H1 (cell line): ENCODE results near the gene GMPR. TPM values are rescaled to one million over a fixed set of nuclear protein-coding genes. Genes with fewer than 3 reads are reported as not detected.

Source experiments
- CTCF ChIA-PET: fragments of 300-600 bp; sonication (Branson Sonifier 250); formaldehyde crosslinking; loops from one replicate; lab custom pipeline; 2021; ENCODE audit not compliant: partially characterized antibody; lab: Charles Lee
- POLR2A ChIA-PET: fragments of 300-600 bp; sonication (Branson Sonifier 250); formaldehyde crosslinking; loops from one replicate; lab custom pipeline; 2021; ENCODE audit warnings: inconsistent platforms; ENCODE audit not compliant: partially characterized antibody; lab: Charles Lee
- DNase-seq, 2 experiments: peaks; one replicate each; pipeline versions ENCODE4 v3.0.0 to v3.0.0-alpha.2; 2010 to 2022; ENCODE audit warnings: low spot score in 2 of 2, low read depth in 1 of 2, mixed read lengths in 1 of 2
- FAIRE-seq: peaks from 2 replicates; lab custom pipeline; 2011; peaks lifted over from hg19 to GRCh38; lab: Jason Lieb, UNC
- H2AFZ ChIP-seq: 2 replicates; pipeline ENCODE4 v1.8.1; 2012; ENCODE audit warnings: low read length, inconsistent platforms
- H2AK5ac ChIP-seq: 2 replicates; pipeline ENCODE4 v1.6.1; 2013; ENCODE audit warnings: low read depth, low read length
- H2BK120ac ChIP-seq: replicated peaks from 2 replicates; pipeline ENCODE3; 2013; ENCODE audit warnings: low read depth, low read length, inconsistent platforms
- H2BK12ac ChIP-seq: 2 replicates; pipeline ENCODE4 v1.6.1; 2013; ENCODE audit warnings: low read depth, low read length
- H2BK15ac ChIP-seq: 2 replicates; pipeline ENCODE4 v1.6.1; 2013; ENCODE audit warnings: low read length
- H2BK20ac ChIP-seq: 2 replicates; pipeline ENCODE4 v1.6.1; 2013; ENCODE audit warnings: low read length
- H2BK5ac ChIP-seq: 2 replicates; pipeline ENCODE4 v1.6.1; 2013; ENCODE audit warnings: low read depth, low read length
- H3K14ac ChIP-seq: 2 replicates; pipeline ENCODE4 v1.6.1; 2013; ENCODE audit warnings: inconsistent platforms; ENCODE audit not compliant: insufficient read length
- H3K18ac ChIP-seq: 2 replicates; pipeline ENCODE4 v1.6.1; 2013; ENCODE audit warnings: low read length; ENCODE audit errors: extremely low read depth
- H3K23ac ChIP-seq: 2 replicates; pipeline ENCODE4 v1.6.1; 2013; ENCODE audit warnings: inconsistent platforms; ENCODE audit not compliant: insufficient read length
- H3K23me2 ChIP-seq: 2 replicates; pipeline ENCODE4 v1.6.1; 2013; ENCODE audit warnings: low read depth, low read length
- H3K27ac ChIP-seq: 2 replicates; pipeline ENCODE4 v1.6.1; 2011; ENCODE audit warnings: low read depth, low read length, inconsistent platforms
- H3K27me3 ChIP-seq, 4 experiments: replicated peaks in 1 of 4; 1 replicate in 1 of 4; 2 replicates in 3 of 4; pipeline versions ENCODE4 v1.6.1 to v1.8.1; 2011 to 2013; ENCODE audit warnings: low read length in 3 of 4, mild to moderate bottlenecking in 3 of 4, inconsistent platforms in 2 of 4, mixed read lengths in 2 of 4, moderate library complexity in 1 of 4; ENCODE audit not compliant: control insufficient read depth in 3 of 4, insufficient read depth in 3 of 4; ENCODE audit errors: extremely low read depth in 1 of 4
- H3K36me3 ChIP-seq, 4 experiments: 2 replicates each; pipeline versions ENCODE4 v1.6.1 to v1.8.1; 2011 to 2013; ENCODE audit warnings: mild to moderate bottlenecking in 4 of 4, low read length in 3 of 4, moderate library complexity in 2 of 4, control low read depth in 1 of 4, inconsistent platforms in 1 of 4; ENCODE audit not compliant: insufficient read depth in 4 of 4, control insufficient read depth in 2 of 4
- H3K4ac ChIP-seq: replicated peaks from 2 replicates; pipeline ENCODE3; 2013; ENCODE audit warnings: low read length, low read depth, mixed read lengths, inconsistent platforms; ENCODE audit not compliant: insufficient read length
- H3K4me1 ChIP-seq, 4 experiments: replicated peaks in 1 of 4; 1 replicate in 1 of 4; 2 replicates in 3 of 4; pipeline versions ENCODE4 v1.6.1 to v1.8.1; 2011 to 2013; ENCODE audit warnings: low read length in 3 of 4, inconsistent platforms in 2 of 4, mixed read lengths in 1 of 4; ENCODE audit not compliant: insufficient read depth in 4 of 4, control insufficient read depth in 3 of 4
- H3K4me2 ChIP-seq, 2 experiments: 2 replicates each; pipeline versions ENCODE4 v1.6.1 to v1.8.1; 2011 to 2013; ENCODE audit warnings: low read depth in 2 of 2, low read length in 2 of 2, control low read depth in 1 of 2, inconsistent platforms in 1 of 2, mild to moderate bottlenecking in 1 of 2; ENCODE audit not compliant: insufficient read depth in 1 of 2
- H3K4me3 ChIP-seq, 4 experiments: fragments of 200-600, 300-600 bp in 1 of 4; sonication (generic), shearing (Covaris generic), sonication (Bioruptor Twin) in 1 of 4; 2 replicates each; pipeline versions ENCODE4 v1.5.1 to v1.8.1; 2011 to 2016; ENCODE audit warnings: low read length in 4 of 4, low read depth in 3 of 4, control low read depth in 2 of 4, inconsistent platforms in 2 of 4, mild to moderate bottlenecking in 2 of 4, mixed read lengths in 1 of 4, moderate library complexity in 1 of 4; ENCODE audit not compliant: insufficient read depth in 2 of 4; ENCODE audit errors: extremely low read depth in 1 of 4
- H3K56ac ChIP-seq: replicated peaks from 2 replicates; pipeline ENCODE3; 2013; ENCODE audit warnings: low read depth, mild to moderate bottlenecking, mixed read lengths, low read length, inconsistent platforms; ENCODE audit not compliant: insufficient read length
- H3K79me1 ChIP-seq: 2 replicates; pipeline ENCODE4 v1.6.1; 2013; ENCODE audit warnings: low read depth, low read length, control low read depth
- H3K79me2 ChIP-seq, 2 experiments: 2 replicates each; pipeline versions ENCODE4 v1.6.1 to v1.8.1; 2012 to 2013; ENCODE audit warnings: low read length in 2 of 2, mild to moderate bottlenecking in 2 of 2, inconsistent platforms in 1 of 2; ENCODE audit not compliant: insufficient read depth in 2 of 2, control insufficient read depth in 1 of 2
- H3K9ac ChIP-seq, 4 experiments: replicated peaks in 1 of 4; 1 replicate in 1 of 4; 2 replicates in 3 of 4; pipeline versions ENCODE4 v1.6.1 to v1.8.1; 2011 to 2013; ENCODE audit warnings: low read depth in 3 of 4, low read length in 3 of 4, control low read depth in 2 of 4, mild to moderate bottlenecking in 2 of 4, moderate library complexity in 2 of 4, inconsistent platforms in 1 of 4; ENCODE audit errors: extremely low read depth in 1 of 4
- H3K9me3 ChIP-seq, 2 experiments: 2 replicates each; pipeline versions ENCODE4 v1.6.1 to v1.8.1; 2012 to 2013; ENCODE audit warnings: mild to moderate bottlenecking in 2 of 2, moderate library complexity in 2 of 2, control low read depth in 1 of 2, inconsistent platforms in 1 of 2, low read depth in 1 of 2, low read length in 1 of 2, mixed read lengths in 1 of 2; ENCODE audit not compliant: insufficient read depth in 2 of 2
- H4K20me1 ChIP-seq, 2 experiments: replicated peaks in 1 of 2; 2 replicates each; pipeline versions ENCODE3 to v1.8.1; 2011 to 2013; ENCODE audit warnings: inconsistent platforms in 2 of 2, low read length in 2 of 2, mild to moderate bottlenecking in 1 of 2; ENCODE audit not compliant: insufficient read depth in 2 of 2, control insufficient read depth in 1 of 2
- H4K5ac ChIP-seq: 2 replicates; pipeline ENCODE4 v1.6.1; 2013; ENCODE audit warnings: low read length, low read depth, mixed read lengths, inconsistent platforms; ENCODE audit not compliant: insufficient read length
- H4K8ac ChIP-seq: 2 replicates; pipeline ENCODE4 v1.8.0; 2013; ENCODE audit warnings: mild to moderate bottlenecking, moderate library complexity, low read length, inconsistent platforms; ENCODE audit not compliant: insufficient read depth; ENCODE audit errors: extremely low read depth
- H4K91ac ChIP-seq: replicated peaks from 2 replicates; pipeline ENCODE3; 2013; ENCODE audit warnings: low read length, mixed read lengths, inconsistent platforms; ENCODE audit not compliant: insufficient read length
- CTCF ChIP-seq, 3 experiments: IDR thresholded peaks; 1 replicate in 2 of 3; 2 replicates in 1 of 3; pipeline versions ENCODE4 v1.5.1 to v1.6.1; 2011; ENCODE audit warnings: low read length in 3 of 3, mild to moderate bottlenecking in 3 of 3, inconsistent platforms in 2 of 3, low read depth in 1 of 3, moderate library complexity in 1 of 3; ENCODE audit not compliant: insufficient read depth in 1 of 3; ENCODE audit errors: control extremely low read depth in 1 of 3
- NRF1 ChIP-seq: IDR thresholded peaks from 2 replicates; pipeline ENCODE4 v1.6.1; 2011; ENCODE audit warnings: mild to moderate bottlenecking, low read depth, low read length, improper control_type of control experiment
- RAD21 ChIP-seq, 2 experiments: IDR thresholded peaks in 1 of 2; conservative IDR thresholded peaks in 1 of 2; 2 replicates each; pipeline ENCODE4 v1.6.1; 2011; ENCODE audit warnings: low read depth in 2 of 2, low read length in 2 of 2, improper control_type of control experiment in 1 of 2, inconsistent platforms in 1 of 2, mild to moderate bottlenecking in 1 of 2, moderate library complexity in 1 of 2
- WGBS, 2 experiments: shearing (Covaris generic) in 1 of 2; methylation state at CpG; one replicate each; pipeline versions ENCODE4 v1.1.6 to v1.1.7; 2013 to 2015; ENCODE audit warnings: low lambda C conversion rate in 2 of 2, mixed read lengths in 2 of 2, inconsistent platforms in 1 of 2, low coverage in 1 of 2, missing lambda C conversion rate in 1 of 2; ENCODE audit not compliant: insufficient replicate concordance in 2 of 2, insufficient coverage in 1 of 2, insufficient read length in 1 of 2; ENCODE audit errors: extremely low coverage in 1 of 2, missing lambda C conversion rate in 1 of 2; 5-methylcytosine and 5-hydroxymethylcytosine counted together
- polyA plus RNA-seq, 7 experiments: library from polyadenylated mRNA; depleted of rRNA in 3 of 7; stranded (reverse) in 5 of 7; unstranded in 2 of 7; fragments of >200 nt in 5 of 7; fragments of 200-250 nt in 2 of 7; gene quantifications; 1 replicate in 5 of 7; 2 replicates in 1 of 7; 4 replicates in 1 of 7; pipeline versions ENCODE4 v1.2.1 to v1.2.3, GENCODE V29; 2011 to 2013; ENCODE audit warnings: missing spikeins in 2 of 7, mixed read lengths in 2 of 7
- total RNA-seq: library from RNA; stranded (reverse); fragmentation: NEBNext Ultra II Directional; extraction: Animal tissue kit (Norgen Biotek cat#: 25700); gene quantifications from 2 replicates; pipeline ENCODE4 v1.2.1, GENCODE V29; 2021

Gene GMPR
- total and polyA plus RNA-seq, 2 of the 8 experiments (the other 6 are each of a cell fraction or from before 2014, with no cell fraction given) = 0.99 to 1.2 TPM

- POLR2A ChIA-PET = interaction anchor here (1.2 kb wide), 1 partner anchor 19 kb away, joined by 3 read pairs; no protein-coding TSS in a partner anchor
- H3K36me3 ChIP-seq = no peaks in the 10 kb centered on the region
Measured at GRCh38 chr6:16336056-16336818, 97.8 kb downstream of the GMPR start.

More at GRCh38 chr6:16336056-16336818, 97.8 kb downstream of the GMPR start:
- FAIRE-seq = no peak
- no peaks in the 10 kb centered on the region for H3K79me1 ChIP-seq
- H2BK15ac ChIP-seq = no peak overlapping the region
- peaks cover 0 to 5% (median 4%) of the 10 kb centered on the region in 4 experiments; a peak in 3 of 7 replicates for H3K4me1 ChIP-seq
- H2BK120ac ChIP-seq = no peak overlapping the region
- no peaks in the 10 kb centered on the region for H3K79me2 ChIP-seq
- H2AFZ ChIP-seq = no peak overlapping the region
- no peak overlapping the region for H3K4me3 ChIP-seq
- no peaks in the 10 kb centered on the region for H4K20me1 ChIP-seq
- CTCF ChIA-PET = interaction anchor here (0.6 to 9.7 kb wide), 11 partner anchors 13 to 176 kb away, joined by 3 to 92 read pairs (median 4); no protein-coding TSS in a partner anchor
- no peak overlapping the region for H4K91ac ChIP-seq
- no peak overlapping the region for H2BK20ac ChIP-seq
- H3K56ac ChIP-seq = no peak overlapping the region
- H3K27ac ChIP-seq = no peak overlapping the region
- no peak for DNase-seq
- 90% methylated on average over 5 of the region's 6 CpGs; no CpG with 5 or more reads in 1 of the 2 experiments for WGBS, 2 experiments
- H3K23ac ChIP-seq = no peak overlapping the region
- no peak overlapping the region for H2BK5ac ChIP-seq
- no peak overlapping the region for H3K4ac ChIP-seq
- H3K18ac ChIP-seq = no peak overlapping the region
- TF ChIP-seq CTCF (IDR thresholded peaks at IDR 0.05; ENCODE audit: control extremely low read depth in 1 of 3, insufficient read depth in 1 of 3, low read depth in 1 of 3, low read length in 3 of 3) = peak in 2 of 3 experiments; percentile 7 to 28; a peak in 1 of 4 replicates
- TF ChIP-seq RAD21 (IDR thresholded peaks at IDR 0.05 in 1 of 2, conservative IDR thresholded peaks at IDR 0.05 in 1 of 2; ENCODE audit: low read depth in 2 of 2, low read length in 2 of 2) = 0 out of 4 replicates have a peak, but pooled peaks of 1 of the 2 experiments have one; percentile 3
- no peak for TF ChIP-seq NRF1
- H3K9ac ChIP-seq = no peak overlapping the region
- no peaks in the 10 kb centered on the region for H3K23me2 ChIP-seq
- H4K5ac ChIP-seq = no peak overlapping the region
- no peak overlapping the region for H4K8ac ChIP-seq
- H3K27me3 ChIP-seq = no peaks in the 10 kb centered on the region
- H3K4me2 ChIP-seq = no peak overlapping the region
- no peak overlapping the region for H2BK12ac ChIP-seq
- H2AK5ac ChIP-seq = no peak overlapping the region
- H3K9me3 ChIP-seq = no peaks in the 10 kb centered on the region
- H3K14ac ChIP-seq = no peak overlapping the region
